ENCODE data around the gene ADCK2. TPM values are rescaled to one million over a fixed set of nuclear protein-coding genes. Genes with fewer than 3 reads are reported as not detected.

ADCK2 gene
- polyA plus RNA-seq, 1 of the 3 experiments (the other 2 are of a cell fraction) = 19.0 TPM

Small RNA genes lying within 50 kb of the gene (small RNA-seq; reads per million reads assigned to genes)
- 0 reads per million in 7 experiments for gene RN7SL771P

Other genes starting within 250 kb of the ADCK2 start
- 53.5 and 61.4 TPM in 2 replicates for gene MKRN1, start 193.4 kb upstream of the ADCK2 start, polyA plus RNA-seq (2012; rRNA removed)
- 2.1 and 3.5 TPM in 2 replicates for gene DENND2A, start 32.1 kb upstream of the ADCK2 start, polyA plus RNA-seq (2012; rRNA removed)
- 1,154 and 1,214 TPM in 2 replicates for gene NDUFB2, start 23.8 kb downstream of the ADCK2 start, polyA plus RNA-seq (2012; rRNA removed)

Measured in SK-N-SH (cell line).